K562 (cell line): ENCODE data around the gene MBNL2.

Experiments used
- CTCF ChIP-seq, 3 experiments: IDR thresholded peaks in 2 of 3; conservative IDR thresholded peaks in 1 of 3; 2 replicates each; pipeline ENCODE4 v1.5.1; 2011 to 2012; ENCODE audit warnings: low read length in 3 of 3, mild to moderate bottlenecking in 3 of 3, control low read depth in 2 of 3, improper control_type of control experiment in 1 of 3, inconsistent platforms in 1 of 3, low read depth in 1 of 3, mixed read lengths in 1 of 3, moderate library complexity in 1 of 3; ENCODE audit not compliant: insufficient read depth in 2 of 3
- MAX ChIP-seq: sonication (generic); formaldehyde crosslinking; IDR thresholded peaks from 2 replicates; pipeline ENCODE4 v1.9.0; 2022; ENCODE audit warnings: mild to moderate bottlenecking, missing genetic modification reagents
- POLR2A ChIP-seq: fragments of 450-650 bp; conservative IDR thresholded peaks from 2 replicates; pipeline ENCODE4 v1.6.1; 2016
- POLR2G ChIP-seq: fragments of 200-400 bp; formaldehyde crosslinking; IDR thresholded peaks from 2 replicates; pipeline ENCODE4 v1.6.1; 2017; ENCODE audit warnings: low read depth, mild to moderate bottlenecking, antibody characterized with exemption, low read length, moderate library complexity
- RAD21 ChIP-seq, 2 experiments: fragments of 250-450 bp in 1 of 2; fragments of 450-650 bp in 1 of 2; sonication (Bioruptor Pico) in 1 of 2; formaldehyde crosslinking in 1 of 2; IDR thresholded peaks in 1 of 2; conservative IDR thresholded peaks in 1 of 2; 2 replicates each; pipeline versions ENCODE4 v1.4.0 to v1.8.0; 2020 to 2022; ENCODE audit warnings: mild to moderate bottlenecking in 2 of 2, moderate library complexity in 1 of 2
- TF ChIP-seq, protein P1 (sequence below): fragments of 150-350 bp; IDR thresholded peaks from 2 replicates; pipeline ENCODE4 v1.6.1; 2014; ENCODE audit warnings: low read depth, mild to moderate bottlenecking, low read length, borderline replicate concordance

DNA sequence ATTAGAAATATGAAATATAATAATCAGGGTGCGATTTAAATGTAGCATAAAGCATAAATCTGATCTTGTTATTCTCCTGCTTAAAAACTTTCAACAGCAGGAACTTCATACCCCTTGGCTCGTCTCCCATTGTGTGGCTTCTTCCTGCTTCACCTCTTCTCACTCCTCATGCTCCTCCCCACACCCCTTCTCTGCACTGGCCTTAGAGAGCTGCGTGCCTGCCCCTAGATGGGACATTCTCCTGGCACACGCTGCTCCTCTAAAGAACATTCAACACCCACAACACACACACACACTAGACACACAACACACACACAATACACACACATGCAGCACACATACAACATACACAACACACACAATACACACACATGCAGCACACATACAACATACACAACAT lies 107.2 kb downstream of the MBNL2 start:
- TF ChIP-seq RAD21 (CRISPR knock-in tag; conservative IDR thresholded peaks at IDR 0.05 in 1 of 2, IDR thresholded peaks at IDR 0.05 in 1 of 2) (no peak), MAX (CRISPR knock-in tag) (no peak), POLR2G (no peak), POLR2A (no peak), CTCF (IDR thresholded peaks at IDR 0.05 in 2 of 3, conservative IDR thresholded peaks at IDR 0.05 in 1 of 3; ENCODE audit: insufficient read depth in 2 of 3, low read depth in 1 of 3, low read length in 3 of 3) (no peak)
- TF ChIP-seq, protein P1, sequence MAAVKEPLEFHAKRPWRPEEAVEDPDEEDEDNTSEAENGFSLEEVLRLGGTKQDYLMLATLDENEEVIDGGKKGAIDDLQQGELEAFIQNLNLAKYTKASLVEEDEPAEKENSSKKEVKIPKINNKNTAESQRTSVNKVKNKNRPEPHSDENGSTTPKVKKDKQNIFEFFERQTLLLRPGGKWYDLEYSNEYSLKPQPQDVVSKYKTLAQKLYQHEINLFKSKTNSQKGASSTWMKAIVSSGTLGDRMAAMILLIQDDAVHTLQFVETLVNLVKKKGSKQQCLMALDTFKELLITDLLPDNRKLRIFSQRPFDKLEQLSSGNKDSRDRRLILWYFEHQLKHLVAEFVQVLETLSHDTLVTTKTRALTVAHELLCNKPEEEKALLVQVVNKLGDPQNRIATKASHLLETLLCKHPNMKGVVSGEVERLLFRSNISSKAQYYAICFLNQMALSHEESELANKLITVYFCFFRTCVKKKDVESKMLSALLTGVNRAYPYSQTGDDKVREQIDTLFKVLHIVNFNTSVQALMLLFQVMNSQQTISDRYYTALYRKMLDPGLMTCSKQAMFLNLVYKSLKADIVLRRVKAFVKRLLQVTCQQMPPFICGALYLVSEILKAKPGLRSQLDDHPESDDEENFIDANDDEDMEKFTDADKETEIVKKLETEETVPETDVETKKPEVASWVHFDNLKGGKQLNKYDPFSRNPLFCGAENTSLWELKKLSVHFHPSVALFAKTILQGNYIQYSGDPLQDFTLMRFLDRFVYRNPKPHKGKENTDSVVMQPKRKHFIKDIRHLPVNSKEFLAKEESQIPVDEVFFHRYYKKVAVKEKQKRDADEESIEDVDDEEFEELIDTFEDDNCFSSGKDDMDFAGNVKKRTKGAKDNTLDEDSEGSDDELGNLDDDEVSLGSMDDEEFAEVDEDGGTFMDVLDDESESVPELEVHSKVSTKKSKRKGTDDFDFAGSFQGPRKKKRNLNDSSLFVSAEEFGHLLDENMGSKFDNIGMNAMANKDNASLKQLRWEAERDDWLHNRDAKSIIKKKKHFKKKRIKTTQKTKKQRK = no peak
